Fibroblast of skin of right quadriceps (primary cell): ENCODE results near the gene GSTM4.
A peak's percentile ranks its signal among the peaks of the same experiment; 100 is the strongest.
"Not testable (repeated sequence)": the region's sequence is repeated elsewhere in the genome, so short reads cannot be mapped to it uniquely, and the experiment has no call there.

ENCODE experiments used
- DNase-seq: peaks from one replicate; pipeline ENCODE4 v3.0.0-alpha.2; 2013

GSTM4 gene

GRCh38 chr1:109669246-109669948, 13.5 kb downstream of the GSTM4 start:
- no peak for DNase-seq

DNA sequence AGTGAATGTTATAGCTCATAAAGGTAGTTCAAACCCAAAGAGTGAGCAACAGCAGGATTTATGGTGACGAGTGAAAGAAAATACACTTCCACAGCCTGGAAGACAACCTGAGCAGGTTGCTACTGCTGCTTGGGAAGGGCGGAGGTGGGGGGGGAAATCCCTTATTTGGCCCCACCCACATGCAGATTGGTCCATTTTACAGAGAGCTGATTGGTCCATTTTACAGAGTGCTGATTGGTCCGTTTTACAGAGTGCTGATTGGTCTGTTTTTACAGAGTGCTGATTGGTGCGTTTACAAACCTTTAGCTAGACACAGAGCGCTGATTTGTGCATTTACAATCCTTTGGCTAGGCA, 14.0 kb downstream of the GSTM4 start:
- not testable (repeated sequence) for DNase-seq

GRCh38 chr1:109671067-109671466, 15.2 kb downstream of the GSTM4 start:
- DNase-seq: no peak

DNA sequence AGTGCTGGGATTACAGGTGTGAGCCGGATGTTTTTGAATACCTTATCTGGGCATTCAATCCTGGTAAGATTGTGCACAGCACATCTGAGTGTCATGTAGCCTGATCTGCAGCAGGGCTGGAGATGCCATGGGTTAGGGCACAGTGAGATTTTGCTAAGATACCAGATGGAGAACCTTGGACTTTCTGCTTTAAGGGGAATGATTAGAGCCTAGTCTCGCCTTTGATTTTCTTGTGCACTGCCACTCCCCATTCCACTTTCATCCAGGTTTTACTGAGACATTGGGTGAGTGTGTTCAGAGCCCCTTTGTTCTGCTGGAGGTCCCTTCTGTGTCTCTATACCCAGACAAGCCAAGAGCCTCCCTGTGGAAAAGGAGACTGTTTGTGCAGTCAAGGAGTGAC, 18.0 kb downstream of the GSTM4 start:
- DNase-seq: not testable (repeated sequence)

DNA sequence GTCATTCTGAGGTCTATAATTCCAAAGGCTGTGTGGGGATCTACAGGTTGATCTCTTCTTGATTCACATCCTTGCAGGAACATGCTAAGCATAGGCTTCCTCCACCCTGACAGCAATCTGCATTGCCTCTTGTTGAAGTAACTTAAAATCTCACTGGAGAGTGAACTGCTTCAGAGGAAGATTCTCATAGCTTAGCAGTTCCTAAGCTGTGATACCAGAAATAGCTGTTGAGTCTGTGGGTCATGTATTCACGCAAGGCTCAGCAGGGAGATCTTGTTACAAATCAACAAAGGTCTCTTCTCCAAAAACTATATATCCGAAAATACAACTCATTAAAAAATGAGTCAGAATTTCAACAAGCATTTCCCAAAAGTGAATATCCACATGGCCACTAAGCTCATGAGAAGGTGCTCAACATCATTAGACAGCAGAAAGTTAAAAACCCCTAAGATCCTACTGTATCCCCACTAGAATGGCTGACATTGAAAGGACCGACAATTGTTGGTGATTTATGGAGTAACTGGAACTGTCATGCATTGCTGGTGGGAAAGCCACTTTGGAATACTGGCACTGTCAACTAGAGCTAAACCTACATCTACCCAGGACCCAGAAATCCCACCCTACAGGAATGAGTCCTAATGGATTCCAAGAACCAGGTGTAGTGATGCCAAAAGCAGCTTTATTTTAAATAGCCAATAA, 20.9 kb downstream of the GSTM4 start:
- not testable (repeated sequence) for DNase-seq

GRCh38 chr1:109677459-109677858, 21.6 kb downstream of the GSTM4 start:
- no peak for DNase-seq

GRCh38 chr1:109678637-109679036, 22.7 kb downstream of the GSTM4 start:
- DNase-seq: not testable (repeated sequence)

GRCh38 chr1:109684777-109685176, 28.9 kb downstream of the GSTM4 start:
- DNase-seq: not testable (repeated sequence)

DNA sequence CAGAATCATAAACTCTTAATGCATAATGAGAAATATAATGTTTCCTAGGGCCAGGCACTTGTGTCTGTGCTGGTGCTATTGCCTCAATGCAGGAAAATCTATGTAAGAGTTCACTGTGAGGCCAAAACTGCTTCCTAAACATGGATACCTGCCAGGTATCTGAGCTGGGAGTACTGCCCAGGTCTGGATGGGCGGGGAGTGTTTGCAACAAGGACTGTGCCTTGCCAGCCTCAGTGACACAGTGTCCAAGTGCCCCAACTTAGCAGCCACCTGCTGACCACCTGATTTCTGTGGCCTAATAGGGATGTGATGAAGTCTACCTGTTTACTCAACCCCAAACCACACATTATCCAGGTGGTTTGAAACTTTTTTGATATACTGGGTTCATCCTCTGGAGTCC, 29.5 kb downstream of the GSTM4 start:
- DNase-seq: not testable (repeated sequence)

GRCh38 chr1:109685890-109686289, 30.0 kb downstream of the GSTM4 start:
- not testable (repeated sequence) for DNase-seq

DNA sequence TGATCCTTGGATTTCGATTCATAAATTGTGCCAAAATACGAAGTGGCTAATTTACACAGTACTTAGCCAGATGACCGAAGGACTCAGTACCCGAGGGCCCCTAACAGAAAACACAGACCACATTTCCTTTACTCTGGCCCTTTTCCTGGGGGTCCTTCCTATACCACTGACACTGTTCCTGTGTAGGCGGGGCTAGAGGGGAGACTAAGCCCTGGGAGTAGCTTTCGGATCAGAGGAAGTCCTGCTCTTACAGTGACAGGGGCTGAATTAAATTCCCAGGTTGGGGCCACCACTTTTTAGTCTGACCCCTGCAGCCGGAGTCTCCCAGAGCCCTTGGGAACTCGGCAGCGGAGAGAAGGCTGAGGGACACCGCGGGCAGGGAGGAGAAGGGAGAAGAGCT, 31.2 kb downstream of the GSTM4 start:
- not testable (repeated sequence) for DNase-seq

- DNase-seq: peak; percentile 77
Measured at GRCh38 chr1:109687641-109688499, 32.0 kb downstream of the GSTM4 start, which contains the start of gene GSTM1. TSS of gene GSTM1 (plus strand) at chr1:109687817. CDS start at chr1:109687874, 57 bp downstream.

- DNase-seq: no peak
Measured at GRCh38 chr1:109689844-109690405, 34.0 kb downstream of the GSTM4 start.

- no peak for DNase-seq
Measured at GRCh38 chr1:109691759-109692158, 35.9 kb downstream of the GSTM4 start.

GRCh38 chr1:109694400-109694799, 38.5 kb downstream of the GSTM4 start:
- DNase-seq: not testable (repeated sequence)

- DNase-seq: not testable (repeated sequence)
Measured at GRCh38 chr1:109695138-109695537, 39.2 kb downstream of the GSTM4 start.

DNA sequence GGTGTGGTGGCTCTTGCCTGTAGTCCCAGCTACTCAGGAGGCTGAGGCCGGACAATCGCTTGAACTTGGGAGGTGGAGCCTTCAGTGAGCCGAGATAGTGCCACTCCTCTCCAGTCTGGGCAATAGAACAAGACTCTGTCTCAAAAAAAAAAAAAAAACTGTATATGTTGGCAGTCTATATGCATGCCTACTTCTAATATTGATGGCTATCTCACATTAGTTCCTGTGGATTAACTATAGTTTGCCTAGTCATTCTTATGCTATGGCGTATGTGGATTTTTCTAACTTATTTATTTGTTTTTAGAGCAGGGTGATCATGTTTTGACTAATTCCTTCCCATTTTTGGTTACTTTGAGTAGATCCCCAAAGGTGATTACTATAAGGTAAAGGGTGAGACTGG, 41.2 kb downstream of the GSTM4 start:
- DNase-seq: no peak

GRCh38 chr1:109697861-109698260, 42.0 kb downstream of the GSTM4 start:
- DNase-seq: not testable (repeated sequence)

GRCh38 chr1:109702940-109703339, 47.0 kb downstream of the GSTM4 start:
- not testable (repeated sequence) for DNase-seq

GRCh38 chr1:109704173-109704572, 48.3 kb downstream of the GSTM4 start:
- no peak for DNase-seq

GRCh38 chr1:109705411-109705810, 49.5 kb downstream of the GSTM4 start:
- DNase-seq: no peak

DNA sequence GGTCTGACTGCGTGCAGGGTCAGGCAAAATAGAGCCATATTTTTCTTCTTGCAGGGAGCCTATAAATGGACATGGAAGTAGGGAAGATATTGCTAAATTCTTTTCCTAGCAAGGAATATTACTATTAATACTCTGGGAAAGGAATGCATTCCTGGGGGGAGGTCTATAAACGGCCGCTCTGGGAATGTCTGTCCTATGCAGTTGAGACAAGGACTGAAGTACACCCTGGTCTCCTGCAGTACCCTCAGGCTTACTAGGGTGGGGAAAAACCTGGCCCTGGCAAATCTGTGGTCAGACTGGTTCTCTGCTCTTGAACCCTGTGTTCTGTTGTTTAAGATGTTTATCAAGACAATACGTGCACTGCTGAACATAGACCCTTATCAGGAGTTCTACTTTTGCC, 53.0 kb downstream of the GSTM4 start:
- not testable (repeated sequence) for DNase-seq

- DNase-seq: not testable (repeated sequence)
Measured at GRCh38 chr1:109709822-109710221, 53.9 kb downstream of the GSTM4 start.
